Activated CD8-positive, alpha-beta T cell treated with anti-CD3 and anti-CD28 coated beads, Interleukin-2, amount 10 ng/mL, durations not matched to agents 7 days and 5 days (primary cell): ENCODE results near the gene NUP50. TPM values are rescaled to one million over a fixed set of nuclear protein-coding genes. Genes with fewer than 3 reads are reported as not detected.

ENCODE experiments used
- ATAC-seq: fragments of 150-1000 bp; cut with Tn5 transposase; one replicate; pipeline ENCODE4 v1.10.0; 2021; ENCODE audit warnings: moderate library complexity
- CTCF ChIA-PET: fragments of 350-600 bp; sonication (Branson Sonifier 250); formaldehyde crosslinking; loops from one replicate; lab custom pipeline; 2021; ENCODE audit warnings: antibody characterized with exemption; lab: Charles Lee
- POLR2A ChIA-PET: fragments of 350-600 bp; sonication (Branson Sonifier 250); formaldehyde crosslinking; loops from one replicate; lab custom pipeline; 2021; ENCODE audit warnings: antibody characterized with exemption; lab: Charles Lee
- DNase-seq: peaks from one replicate; pipeline ENCODE4 v3.0.0-alpha.2; 2020
- H3K27ac Mint-ChIP-seq: one replicate; pipeline ENCODE4 v1.8.0; 2021; ENCODE audit warnings: mild to moderate bottlenecking, mixed read lengths
- H3K27me3 Mint-ChIP-seq: one replicate; pipeline ENCODE4 v1.8.0; 2021; ENCODE audit warnings: low read depth, mixed read lengths
- H3K36me3 Mint-ChIP-seq: one replicate; pipeline ENCODE4 v1.8.0; 2021; ENCODE audit warnings: low read depth, mixed read lengths
- H3K4me1 Mint-ChIP-seq: one replicate; pipeline ENCODE4 v1.8.0; 2021; ENCODE audit warnings: low read depth, mixed read lengths
- H3K4me3 Mint-ChIP-seq: one replicate; pipeline ENCODE4 v1.8.0; 2021; ENCODE audit warnings: mild to moderate bottlenecking, mixed read lengths
- H3K9me3 Mint-ChIP-seq: one replicate; pipeline ENCODE4 v1.8.0; 2022; ENCODE audit warnings: mixed read lengths; ENCODE audit not compliant: insufficient read depth
- total RNA-seq, 2 experiments: library from RNA; stranded (reverse); gene quantifications; one replicate each; pipeline ENCODE4 v1.2.3, GENCODE V29; 2021

The NUP50 gene
- total RNA-seq, 2 experiments from 2014 or later, result 161 to 167 TPM

GRCh38 chr22:45225732-45226502 is 62.2 kb downstream of the NUP50 start:
- POLR2A ChIA-PET, result no interaction called here
- DNase-seq, result no peak
- Mint-ChIP-seq H3K27ac (no peak overlapping the region), H3K4me1 (peaks cover 7% of the 10 kb centered on the region), H3K27me3 (no peaks in the 10 kb centered on the region), H3K36me3 (no peaks in the 10 kb centered on the region), H3K4me3 (no peak overlapping the region), H3K9me3 (no peaks in the 10 kb centered on the region)
- CTCF ChIA-PET, result no interaction called here
- ATAC-seq, result no peak

GRCh38 chr22:45226503-45227186 is 62.9 kb downstream of the NUP50 start:
- DNase-seq, result no peak
- no peaks in the 10 kb centered on the region for H3K27me3 Mint-ChIP-seq
- H3K4me3 Mint-ChIP-seq, result no peak overlapping the region
- H3K4me1 Mint-ChIP-seq, result peaks cover 7% of the 10 kb centered on the region
- ChIA-PET CTCF (no interaction called here), POLR2A (no interaction called here)
- ATAC-seq, result no peak
- H3K36me3 Mint-ChIP-seq, result no peaks in the 10 kb centered on the region
- H3K27ac Mint-ChIP-seq, result peak overlapping the region; percentile 9
- H3K9me3 Mint-ChIP-seq, result no peaks in the 10 kb centered on the region

- peaks cover 5% of the 10 kb centered on the region for H3K4me1 Mint-ChIP-seq
- H3K36me3 Mint-ChIP-seq, result no peaks in the 10 kb centered on the region
- H3K27ac Mint-ChIP-seq, result no peak overlapping the region
- POLR2A ChIA-PET, result no interaction called here
- DNase-seq, result no peak
- no peak overlapping the region for H3K4me3 Mint-ChIP-seq
- ATAC-seq, result no peak
- no peaks in the 10 kb centered on the region for H3K9me3 Mint-ChIP-seq
- no peaks in the 10 kb centered on the region for H3K27me3 Mint-ChIP-seq
- CTCF ChIA-PET, result no interaction called here
Measured at GRCh38 chr22:45227645-45228400, 64.1 kb downstream of the NUP50 start.

- no peaks in the 10 kb centered on the region for H3K9me3 Mint-ChIP-seq
- no peaks in the 10 kb centered on the region for H3K36me3 Mint-ChIP-seq
- CTCF ChIA-PET, result no interaction called here
- H3K4me3 Mint-ChIP-seq, result no peak overlapping the region
- no peak for DNase-seq
- peaks cover 4% of the 10 kb centered on the region for H3K4me1 Mint-ChIP-seq
- no peak for ATAC-seq
- H3K27me3 Mint-ChIP-seq, result no peaks in the 10 kb centered on the region
- POLR2A ChIA-PET, result no interaction called here
- H3K27ac Mint-ChIP-seq, result no peak overlapping the region
Measured at GRCh38 chr22:45228401-45228754, 64.7 kb downstream of the NUP50 start.

- Mint-ChIP-seq H3K27ac (no peak overlapping the region), H3K9me3 (no peaks in the 10 kb centered on the region), H3K36me3 (no peaks in the 10 kb centered on the region), H3K4me3 (no peak overlapping the region), H3K27me3 (no peaks in the 10 kb centered on the region), H3K4me1 (peaks cover 4% of the 10 kb centered on the region)
- CTCF ChIA-PET, result no interaction called here
- POLR2A ChIA-PET, result no interaction called here
- ATAC-seq, result no peak
- DNase-seq, result no peak
Measured at GRCh38 chr22:45229181-45229580, 65.5 kb downstream of the NUP50 start.

GRCh38 chr22:45230026-45230721 is 66.4 kb downstream of the NUP50 start:
- Mint-ChIP-seq H3K27me3 (no peaks in the 10 kb centered on the region), H3K27ac (no peak overlapping the region), H3K4me3 (no peak overlapping the region), H3K4me1 (peaks cover 4% of the 10 kb centered on the region), H3K36me3 (no peaks in the 10 kb centered on the region), H3K9me3 (no peaks in the 10 kb centered on the region)
- DNase-seq, result no peak
- ChIA-PET POLR2A (no interaction called here), CTCF (no interaction called here)
- no peak for ATAC-seq

- H3K9me3 Mint-ChIP-seq, result no peaks in the 10 kb centered on the region
- H3K4me3 Mint-ChIP-seq, result no peak overlapping the region
- ATAC-seq (no peak), DNase-seq (no peak)
- ChIA-PET CTCF (no interaction called here), POLR2A (no interaction called here)
- H3K27ac Mint-ChIP-seq, result no peak overlapping the region
- no peaks in the 10 kb centered on the region for H3K27me3 Mint-ChIP-seq
- H3K4me1 Mint-ChIP-seq, result peaks cover 12% of the 10 kb centered on the region
- H3K36me3 Mint-ChIP-seq, result no peaks in the 10 kb centered on the region
Measured at GRCh38 chr22:45231293-45231692, 67.6 kb downstream of the NUP50 start.

- no peaks in the 10 kb centered on the region for H3K9me3 Mint-ChIP-seq
- ChIA-PET CTCF (no interaction called here), POLR2A (no interaction called here)
- H3K36me3 Mint-ChIP-seq, result peaks cover 4% of the 10 kb centered on the region
- no peak overlapping the region for H3K27ac Mint-ChIP-seq
- no peak overlapping the region for H3K4me3 Mint-ChIP-seq
- H3K4me1 Mint-ChIP-seq, result peaks cover 15% of the 10 kb centered on the region
- H3K27me3 Mint-ChIP-seq, result no peaks in the 10 kb centered on the region
- ATAC-seq (no peak), DNase-seq (no peak)
Measured at GRCh38 chr22:45233386-45233785, 69.7 kb downstream of the NUP50 start.

- ChIA-PET POLR2A (no interaction called here), CTCF (interaction anchor here (1.2 to 1.6 kb wide), 2 partner anchors 30 to 33 kb away, joined by 4 to 5 read pairs; no protein-coding TSS in a partner anchor)
- ATAC-seq (no peak), DNase-seq (no peak)
- H3K9me3 Mint-ChIP-seq, result no peaks in the 10 kb centered on the region
- no peak overlapping the region for H3K27ac Mint-ChIP-seq
- peaks cover 6% of the 10 kb centered on the region for H3K36me3 Mint-ChIP-seq
- H3K4me1 Mint-ChIP-seq, result peaks cover 16% of the 10 kb centered on the region
- no peak overlapping the region for H3K4me3 Mint-ChIP-seq
- no peaks in the 10 kb centered on the region for H3K27me3 Mint-ChIP-seq
Measured at GRCh38 chr22:45233827-45234226, 70.1 kb downstream of the NUP50 start.

GRCh38 chr22:45235101-45235777 is 71.5 kb downstream of the NUP50 start:
- DNase-seq (peak; percentile 55), ATAC-seq (peak; percentile 50)
- H3K4me3 Mint-ChIP-seq, result peak overlapping the region; percentile 15
- peaks cover 10% of the 10 kb centered on the region for H3K36me3 Mint-ChIP-seq
- CTCF ChIA-PET, result interaction anchor here (0.7 to 1.6 kb wide), 3 partner anchors 29 to 56 kb away, joined by 3 to 5 read pairs (median 4); no protein-coding TSS in a partner anchor
- no peaks in the 10 kb centered on the region for H3K27me3 Mint-ChIP-seq
- no peaks in the 10 kb centered on the region for H3K9me3 Mint-ChIP-seq
- peak overlapping the region; percentile 43 for H3K27ac Mint-ChIP-seq
- H3K4me1 Mint-ChIP-seq, result peaks cover 29% of the 10 kb centered on the region
- POLR2A ChIA-PET, result interaction anchor here (1.0 to 1.6 kb wide), 2 partner anchors 70 to 72 kb away, joined by 3 read pairs; partner anchors contain the start of gene NUP50

GRCh38 chr22:45235851-45236342 is 72.2 kb downstream of the NUP50 start:
- Mint-ChIP-seq H3K9me3 (no peaks in the 10 kb centered on the region), H3K27me3 (no peaks in the 10 kb centered on the region), H3K4me3 (peak overlapping the region; percentile 15), H3K36me3 (peaks cover 10% of the 10 kb centered on the region), H3K4me1 (peaks cover 30% of the 10 kb centered on the region), H3K27ac (peak overlapping the region; percentile 43)
- no peak for DNase-seq
- ATAC-seq, result no peak
- CTCF ChIA-PET, result interaction anchor here (0.7 kb wide), 1 partner anchor 145 kb away, joined by 3 read pairs; no protein-coding TSS in a partner anchor
- POLR2A ChIA-PET, result interaction anchor here (1.6 kb wide), 1 partner anchor 71 kb away, joined by 3 read pairs; no protein-coding TSS in a partner anchor
